Endothelial cell of hepatic sinusoid (primary cell): Measurements from ENCODE around the gene MAGIX.

Experiments used
- in situ Hi-C: cut with HindIII; loops from 2 replicates; pipeline ENCODE4 v1.10.0; 2017; ENCODE audit warnings: low sequenced_read_pairs

Gene MAGIX

DNA sequence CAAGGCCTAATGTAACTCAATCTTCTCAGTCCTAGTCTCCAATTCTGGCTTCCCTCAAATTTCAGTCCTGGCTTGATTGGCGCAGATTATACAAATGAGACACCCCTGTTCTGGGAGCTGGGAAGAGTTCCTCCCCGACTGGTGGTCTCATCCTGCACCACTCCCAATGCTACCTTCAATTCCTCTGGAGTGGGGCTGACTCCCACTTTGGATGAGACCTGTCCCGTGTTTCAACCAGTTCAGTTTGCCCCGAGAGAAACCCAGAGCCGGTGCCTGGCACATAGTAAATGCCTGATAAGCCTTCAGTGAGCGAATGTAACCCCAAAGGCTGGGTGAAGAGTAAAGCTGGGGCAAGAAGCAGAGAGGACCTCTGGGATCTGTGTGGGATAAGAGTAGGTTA, 41.5 kb downstream of the MAGIX start:
- in situ Hi-C loops = no loop called here

DNA sequence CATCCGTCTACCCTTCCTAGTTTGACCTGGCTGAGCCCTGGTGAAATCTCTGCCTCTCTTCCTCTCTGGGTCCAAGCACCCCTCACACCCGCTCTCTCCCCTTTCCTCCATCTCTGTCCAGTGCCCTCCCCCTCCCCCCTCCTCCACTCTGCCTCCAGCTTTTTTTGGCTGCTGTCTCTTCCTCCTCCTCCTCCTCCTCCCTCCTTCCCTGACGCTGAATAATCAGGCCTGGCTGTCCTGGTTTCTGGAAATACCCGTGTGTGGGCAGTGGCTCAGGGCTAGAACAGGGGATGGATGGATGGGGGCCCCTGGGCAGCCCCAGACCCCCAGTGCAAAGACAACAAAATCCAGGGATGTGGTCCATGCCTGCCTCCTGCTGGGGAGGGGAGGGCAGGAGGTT, 42.2 kb downstream of the MAGIX start:
- in situ Hi-C loops = no loop called here

DNA sequence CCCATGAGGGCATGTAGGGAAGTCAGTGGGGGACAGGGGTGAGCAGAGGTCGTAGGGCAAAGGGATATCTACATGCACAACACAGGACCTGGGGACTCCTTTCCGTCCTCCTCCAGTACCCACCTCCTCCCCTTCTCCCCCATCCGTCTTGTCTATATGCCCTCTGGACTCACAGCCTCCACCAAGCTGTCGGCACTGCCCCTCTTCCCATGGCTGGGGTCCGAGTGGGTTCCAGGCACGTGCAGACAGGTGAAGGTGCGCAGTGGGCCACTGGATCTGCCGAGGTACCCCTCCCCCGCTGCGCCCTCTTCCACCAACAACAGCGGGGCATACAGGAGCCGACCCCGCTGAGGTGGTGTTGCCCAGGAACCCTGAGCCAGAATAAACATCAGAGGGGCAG, 42.9 kb downstream of the MAGIX start:
- in situ Hi-C loops = no loop called here

DNA sequence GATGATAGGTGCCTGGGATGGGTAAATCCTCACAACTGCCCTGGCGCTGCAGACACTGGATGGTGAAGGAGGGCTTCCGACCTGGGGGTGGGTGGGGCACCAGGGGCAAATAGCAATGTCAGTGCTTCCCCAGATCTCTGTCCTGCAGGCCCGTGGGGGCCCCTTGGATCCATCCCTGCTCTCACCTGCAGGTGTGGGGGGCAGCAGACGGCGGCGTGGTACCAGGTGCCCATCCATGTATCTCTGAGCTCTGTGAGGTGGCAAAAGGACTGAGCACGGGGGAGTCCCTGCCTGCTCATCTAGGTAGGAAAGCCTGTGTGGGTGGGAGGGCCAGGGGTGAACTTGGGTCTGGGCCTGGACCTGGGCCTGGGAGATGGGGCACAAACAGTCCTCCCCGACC, 44.0 kb downstream of the MAGIX start:
- in situ Hi-C loops = no loop called here

DNA sequence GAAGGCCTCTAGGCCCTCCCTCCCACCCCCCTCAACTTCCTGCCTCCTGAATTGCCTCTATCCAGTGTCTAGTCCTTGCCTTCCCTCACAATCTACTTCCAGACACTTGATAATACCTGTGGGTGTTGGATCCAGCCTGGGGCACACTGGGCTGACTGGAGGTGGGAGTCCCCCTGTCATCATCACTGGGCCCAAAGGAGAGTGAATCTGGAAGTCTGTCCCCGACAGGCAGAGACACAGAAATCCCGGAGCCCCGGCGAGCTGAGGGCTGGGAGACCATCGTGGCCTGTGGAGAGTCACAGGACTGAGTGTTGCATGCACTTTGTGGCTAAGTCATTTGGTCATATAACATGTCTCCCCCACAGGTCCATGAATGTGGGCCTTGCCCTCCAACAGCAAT, 45.8 kb downstream of the MAGIX start:
- in situ Hi-C loops = no loop called here

DNA sequence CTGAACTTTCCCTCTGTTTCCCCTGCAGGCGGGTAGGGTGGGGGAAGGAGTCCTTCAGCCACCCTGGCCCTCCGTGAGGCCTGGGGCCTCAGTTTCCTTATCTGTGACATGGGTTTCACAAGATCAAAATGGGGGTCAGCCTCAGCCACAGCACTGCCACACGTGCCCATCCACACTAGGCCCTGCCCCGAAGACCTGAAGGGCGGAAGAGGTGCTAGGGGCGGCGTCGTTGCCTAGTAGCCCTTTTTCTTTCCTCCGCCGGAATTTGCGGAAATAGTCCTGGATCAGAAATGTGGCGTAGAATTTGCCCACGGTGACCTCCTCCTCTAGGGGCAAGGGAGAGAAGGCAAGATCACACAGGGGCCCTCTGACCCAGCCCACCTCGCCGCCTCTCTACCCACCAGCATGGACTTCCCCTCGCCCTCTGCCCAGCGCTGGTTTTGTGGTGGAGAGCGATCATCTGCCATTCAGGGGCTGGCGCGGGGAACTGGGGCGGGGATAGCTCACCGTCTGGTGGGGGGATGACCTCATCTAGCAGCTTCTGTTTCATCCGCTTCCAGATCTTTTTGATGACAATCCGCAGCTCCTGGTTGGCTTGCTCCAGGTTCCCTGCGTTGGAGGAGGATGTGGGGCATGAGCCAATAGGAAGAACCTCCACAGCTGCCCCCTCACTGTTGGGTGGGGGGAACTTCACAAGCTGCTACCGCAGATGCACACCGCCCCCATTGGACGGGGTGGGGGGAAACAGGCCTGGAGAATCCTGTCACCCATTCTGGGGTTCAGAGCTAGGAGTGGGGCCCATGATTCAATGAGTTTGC, 47.1 kb downstream of the MAGIX start:
- in situ Hi-C loops = no loop called here

DNA sequence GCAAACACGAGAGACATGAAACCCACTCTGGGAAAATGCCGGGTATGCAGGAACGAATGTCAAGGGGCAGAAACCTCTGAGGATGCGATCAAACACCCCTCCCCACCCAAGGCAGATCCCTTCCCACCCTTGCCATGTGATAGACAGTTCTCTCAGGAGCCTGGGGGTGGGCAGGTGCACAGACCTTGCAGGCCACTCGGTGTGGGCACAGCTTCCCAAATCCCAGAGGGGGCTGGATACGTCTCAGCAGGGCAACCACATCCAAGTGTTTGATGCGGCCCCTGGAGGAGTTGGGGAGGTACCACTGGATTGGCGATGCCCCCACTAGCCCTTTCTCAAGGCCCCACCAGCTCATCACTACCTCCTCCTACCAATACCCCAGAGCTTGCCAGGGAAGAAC, 47.8 kb downstream of the MAGIX start:
- in situ Hi-C loops = no loop called here

DNA sequence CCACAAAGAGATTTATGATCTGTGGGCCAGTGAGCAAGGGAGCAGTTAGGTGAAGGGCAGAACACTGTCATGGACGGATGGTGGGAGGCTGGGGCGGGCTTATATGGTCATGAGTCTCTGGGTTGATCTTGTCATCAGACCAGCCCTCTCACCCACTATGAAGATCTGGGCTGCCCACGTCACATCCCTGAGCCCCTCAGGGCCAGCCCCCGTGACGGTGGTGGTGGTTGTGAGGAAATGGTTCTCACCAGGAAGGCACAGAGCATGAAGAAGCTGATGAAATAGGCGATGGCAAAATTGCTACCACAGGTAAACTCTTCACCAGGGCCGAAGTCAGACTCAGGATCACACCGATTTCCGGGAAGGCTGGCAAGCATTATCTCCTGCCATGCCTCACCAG, 48.5 kb downstream of the MAGIX start:
- in situ Hi-C loops = no loop called here

DNA sequence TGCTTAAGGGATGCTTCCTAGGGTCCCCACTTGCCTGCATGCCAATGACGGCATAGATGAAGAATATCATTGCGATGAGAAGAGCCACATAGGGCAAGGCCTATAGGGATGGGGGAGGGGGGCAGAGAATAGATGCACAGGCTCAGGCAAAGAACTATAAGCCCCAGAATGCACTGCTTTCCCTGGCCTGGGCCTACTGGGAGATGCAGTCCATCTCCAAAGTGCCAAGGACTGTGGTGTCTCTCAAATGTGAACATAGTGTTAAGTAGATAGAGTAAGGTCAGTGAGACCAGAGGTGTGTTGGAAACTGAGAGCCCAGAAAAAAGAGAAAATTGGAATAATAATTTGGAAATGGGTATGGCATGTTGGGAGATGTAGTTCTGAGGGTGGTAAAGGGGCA, 49.7 kb downstream of the MAGIX start:
- in situ Hi-C loops = no loop called here

DNA sequence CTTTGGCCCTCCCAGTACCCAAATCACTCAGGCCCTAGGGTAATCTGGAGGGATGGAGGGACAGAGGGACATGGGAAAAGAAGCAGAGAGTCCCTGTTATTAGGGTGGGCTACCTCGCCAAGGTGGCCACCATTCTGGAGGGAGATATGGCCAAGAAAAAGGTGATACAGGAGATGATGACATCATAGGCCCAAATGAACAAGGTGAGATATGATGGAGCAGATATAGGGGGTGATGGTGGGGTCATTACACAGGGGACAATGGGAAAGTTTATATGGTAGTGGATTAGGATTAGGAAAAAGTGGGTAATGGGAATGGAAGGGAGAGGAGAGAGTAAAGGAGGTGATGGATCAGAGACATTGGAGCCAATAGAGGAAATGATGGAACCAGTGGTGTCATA, 50.3 kb downstream of the MAGIX start:
- in situ Hi-C loops = no loop called here

DNA sequence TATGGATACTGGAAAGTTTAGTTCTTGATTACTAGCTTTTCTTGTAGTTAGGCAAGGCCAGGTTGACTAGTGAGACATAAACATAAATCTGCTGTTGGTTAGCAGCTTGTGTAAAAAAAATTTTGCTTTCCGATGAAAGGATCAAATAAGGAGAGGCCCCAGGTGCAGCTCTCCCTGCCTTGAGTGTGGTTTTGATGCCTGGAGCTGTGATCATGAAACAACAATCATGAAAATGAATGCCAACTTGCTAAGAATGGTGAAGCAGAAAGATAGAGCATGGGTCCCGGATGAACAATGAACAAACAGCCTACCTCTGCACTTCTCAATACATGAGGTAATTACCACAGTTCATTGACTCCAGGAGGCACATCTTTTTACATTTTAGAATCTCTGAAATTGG, 51.9 kb downstream of the MAGIX start:
- in situ Hi-C loops = no loop called here

DNA sequence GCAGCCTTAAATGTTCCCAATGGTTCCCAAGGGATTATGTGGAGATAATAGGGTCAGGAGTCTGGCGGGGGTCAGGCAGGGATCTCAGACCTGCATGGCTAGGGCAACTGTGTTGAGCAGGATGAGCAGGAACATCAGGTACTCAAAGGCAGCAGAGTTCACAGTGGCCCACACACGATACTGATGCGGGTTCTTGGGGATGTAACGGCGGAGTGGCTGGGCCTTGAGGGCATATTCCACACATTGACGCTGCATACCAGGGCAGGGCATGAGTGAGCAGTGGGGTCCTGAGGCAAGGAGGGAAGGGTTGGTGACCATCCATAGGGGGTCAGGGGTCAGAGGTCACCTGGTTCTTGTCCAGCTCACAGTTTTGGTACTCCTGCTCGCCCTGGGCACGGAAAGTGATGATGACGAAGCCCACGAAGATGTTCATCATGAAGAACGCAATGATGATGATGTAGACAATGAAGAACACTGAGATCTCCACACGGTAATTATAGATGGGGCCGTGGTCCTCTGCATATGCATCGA, 52.5 kb downstream of the MAGIX start:
- in situ Hi-C loops = no loop called here
